ENCODE data around the gene PPP1R12C. TPM values are rescaled to one million over a fixed set of nuclear protein-coding genes. Genes with fewer than 3 reads are reported as not detected.
A peak's percentile ranks its signal among the peaks of the same experiment; 100 is the strongest.

Gene PPP1R12C
- total and polyA plus RNA-seq, 9 donors, result 21.4 to 152 (median 110) TPM

- no peak for TF ChIP-seq POLR2A (IDR thresholded peaks at IDR 0.05)
- no peak for TF ChIP-seq EP300 (IDR thresholded peaks at IDR 0.05)
- TF ChIP-seq CTCF (IDR thresholded peaks at IDR 0.05), result no peak
- Histone ChIP-seq H3K27ac (no peak overlapping the region), H3K36me3 (no peaks in the 10 kb centered on the region), H3K4me1 (ENCODE audit: insufficient read depth) (peaks cover 11% of the 10 kb centered on the region), H3K9me3 (peaks cover 0 to 4% of the 10 kb centered on the region in 2 donors), H3K4me3 (no peak overlapping the region), H3K27me3 (peaks cover 11% of the 10 kb centered on the region)
- 8 to 20% (median 8%) methylated on average over 55 to 64 of the region's 64 CpGs for WGBS, 3 donors
- DNase-seq, result peak in 1 of 5 donors; percentile 33
- intact Hi-C loops (cut with DNase I), result no loop called here
Observed at GRCh38 chr19:55082020-55082851, 35.2 kb downstream of the PPP1R12C start.

- Histone ChIP-seq H3K4me3 (no peak overlapping the region), H3K27ac (no peak overlapping the region), H3K9me3 (peaks cover 0 to 4% of the 10 kb centered on the region in 2 donors), H3K36me3 (no peaks in the 10 kb centered on the region), H3K27me3 (peaks cover 11% of the 10 kb centered on the region), H3K4me1 (ENCODE audit: insufficient read depth) (peaks cover 9% of the 10 kb centered on the region)
- TF ChIP-seq CTCF (IDR thresholded peaks at IDR 0.05) (no peak), POLR2A (IDR thresholded peaks at IDR 0.05) (no peak), EP300 (IDR thresholded peaks at IDR 0.05) (no peak)
- whole genome bisulfite sequencing, 3 donors, result 6 to 7% (median 7%) methylated on average over 22 of the region's 22 CpGs
- peak in 1 of 5 donors; percentile 28 for DNase-seq
- intact Hi-C loops (cut with DNase I), result no loop called here
Observed at GRCh38 chr19:55081770-55082019, 35.7 kb downstream of the PPP1R12C start.

GRCh38 chr19:55080968-55081769 lies 36.3 kb downstream of the PPP1R12C start:
- H3K4me3 ChIP-seq, result no peak overlapping the region

More at GRCh38 chr19:55080968-55081769, 36.3 kb downstream of the PPP1R12C start:
- 2 to 3% (median 2%) methylated on average over 50 to 60 of the region's 60 CpGs for WGBS, 3 donors
- peaks cover 9% of the 10 kb centered on the region for H3K4me1 ChIP-seq (ENCODE audit: insufficient read depth)
- no peak overlapping the region for H3K27ac ChIP-seq
- TF ChIP-seq POLR2A (IDR thresholded peaks at IDR 0.05) (no peak), CTCF (IDR thresholded peaks at IDR 0.05) (no peak), EP300 (IDR thresholded peaks at IDR 0.05) (no peak)
- H3K36me3 ChIP-seq, result no peaks in the 10 kb centered on the region
- H3K9me3 ChIP-seq, result peaks cover 0 to 4% of the 10 kb centered on the region in 2 donors
- peaks cover 11% of the 10 kb centered on the region for H3K27me3 ChIP-seq
- intact Hi-C loops (cut with DNase I), result no loop called here
- DNase-seq, result peak in 3 of 5 donors; percentile 40 to 70 (median 65)
